Activated naive CD4-positive, alpha-beta T cell (primary cell): Measurements from ENCODE around the gene ZMAT5.

ENCODE experiments used
- DNase-seq, 4 experiments: peaks; one replicate each; lab custom pipeline; 2025; lab: John Stamatoyannopoulos, UW

The ZMAT5 gene

GRCh38 chr22:29766632-29767170 is at the start of gene ZMAT5:
Gene ZMAT5 (minus strand): TSS chr22:29767007. CDS start chr22:29748544, 18,463 bp downstream.
- DNase-seq: peak; percentile 54 to 84 (median 72)

DNA sequence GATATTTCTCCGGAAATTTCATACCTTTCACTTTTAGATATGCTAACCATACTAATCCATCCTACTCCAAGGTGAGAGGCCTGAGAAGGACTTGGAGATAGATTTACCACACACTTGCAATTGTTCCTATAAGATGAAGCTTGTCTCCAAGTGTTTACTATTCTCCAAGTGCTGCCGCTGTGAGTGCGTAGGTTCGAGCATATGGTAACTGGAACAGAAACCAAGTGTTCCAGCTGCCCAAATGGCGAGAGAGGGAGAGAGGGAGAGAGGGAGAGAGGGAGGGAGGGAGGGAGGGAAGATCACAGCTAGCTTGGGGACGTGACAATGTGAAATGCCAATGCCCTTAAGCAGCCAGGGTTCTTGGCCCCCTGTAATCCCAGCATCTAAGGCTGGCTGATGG is 49.7 kb upstream of the ZMAT5 start:
- no peak for DNase-seq

DNA sequence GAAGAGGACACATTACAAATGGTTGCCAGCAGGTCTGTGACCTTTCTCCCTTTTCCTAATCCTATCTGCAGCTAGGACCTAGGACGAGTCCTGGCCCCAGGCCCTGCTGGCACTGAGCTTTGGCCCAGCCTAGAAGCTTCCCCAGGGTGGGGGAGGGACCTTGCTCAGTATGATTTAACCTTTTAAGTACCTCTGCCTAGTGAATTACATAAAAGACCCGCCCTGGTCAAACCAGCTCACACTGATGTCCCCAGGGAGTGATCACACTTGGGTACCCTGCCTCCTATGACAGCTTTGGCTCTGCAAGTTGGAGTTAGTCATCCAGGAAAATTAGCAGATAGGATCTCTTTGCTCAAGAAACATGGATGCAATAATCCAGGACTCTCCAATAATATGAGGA is 49.3 kb upstream of the ZMAT5 start:
- no peak for DNase-seq

DNA sequence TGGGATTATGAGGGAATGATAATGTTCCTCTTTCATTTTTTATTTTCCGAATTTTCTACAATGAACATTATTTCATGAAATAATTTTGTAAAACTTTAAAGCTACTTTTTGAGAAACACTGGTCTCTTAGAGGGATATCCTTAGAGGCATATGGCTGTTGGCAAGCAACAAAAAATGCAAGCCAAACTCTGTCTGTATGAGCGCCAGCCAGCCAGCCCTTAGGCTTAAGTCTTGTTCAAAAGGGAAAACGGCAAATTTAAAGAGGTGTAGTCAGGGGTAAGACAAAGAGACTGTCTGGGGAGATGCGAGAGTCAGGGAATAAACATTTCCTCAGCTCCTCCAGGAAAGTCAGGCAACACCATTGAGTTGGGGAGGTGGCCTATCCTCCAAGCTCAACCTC is 48.8 kb upstream of the ZMAT5 start:
- no peak for DNase-seq

DNA sequence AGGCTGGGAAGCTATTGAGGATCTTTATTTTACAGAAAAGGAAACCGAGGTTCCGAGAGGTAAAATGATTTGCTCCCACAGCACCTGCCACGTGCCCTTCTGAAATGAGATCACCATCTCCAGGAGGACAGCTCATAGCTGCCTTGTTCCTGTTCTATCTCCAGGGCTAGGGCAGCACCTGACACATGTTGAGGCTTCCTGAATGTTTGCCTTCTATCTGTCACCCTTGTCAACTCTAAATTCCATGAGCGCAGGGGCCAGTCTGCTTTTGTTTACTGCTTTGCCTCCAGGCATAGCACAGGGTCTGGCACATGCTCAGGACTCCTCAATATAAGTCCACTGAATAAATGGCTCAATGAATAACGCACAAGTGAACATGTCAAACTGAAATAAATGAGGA is 47.2 kb upstream of the ZMAT5 start:
- no peak for DNase-seq

DNA sequence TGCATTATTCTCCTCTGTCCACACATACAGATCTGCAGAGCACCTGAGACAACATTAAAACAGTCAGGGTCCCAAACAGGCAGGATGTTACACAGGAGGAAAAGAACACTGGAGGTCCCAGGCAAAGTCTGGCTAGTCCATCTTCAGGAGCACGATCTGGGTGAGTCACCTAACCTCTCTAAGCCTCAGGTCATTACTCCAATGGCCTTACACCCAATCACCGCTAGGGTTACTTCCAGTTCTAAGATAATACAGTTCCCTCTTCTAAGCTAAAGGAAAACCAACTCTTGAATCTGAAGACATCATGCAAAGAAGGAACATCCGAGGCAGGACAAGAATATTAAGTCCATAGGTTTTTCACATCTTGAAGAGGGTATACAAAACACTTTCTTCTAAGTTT is 46.8 kb upstream of the ZMAT5 start:
- DNase-seq: no peak

DNA sequence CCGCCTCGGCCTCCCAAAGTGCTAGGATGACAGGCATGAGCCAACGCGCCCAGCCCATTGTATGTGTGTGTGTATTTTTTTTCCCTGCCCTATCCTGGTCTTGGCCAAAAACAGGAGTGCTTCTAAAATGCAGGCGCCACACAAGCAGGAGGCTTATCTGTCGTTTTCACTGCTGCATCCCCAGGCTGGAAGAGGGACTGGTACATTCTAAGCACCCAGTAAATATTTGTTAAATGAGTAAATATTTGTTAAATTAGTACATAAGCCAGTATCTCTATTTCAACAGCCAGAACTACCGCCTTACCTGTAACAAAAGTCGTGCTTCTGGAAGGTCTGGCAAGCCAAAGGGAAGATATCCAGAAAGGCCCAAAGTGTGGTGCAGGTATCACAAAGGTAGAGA is 46.3 kb upstream of the ZMAT5 start:
- no peak for DNase-seq

GRCh38 chr22:29811377-29811776 is 44.6 kb upstream of the ZMAT5 start:
- DNase-seq: no peak

- no peak for DNase-seq
Measured at GRCh38 chr22:29810216-29810615, 43.4 kb upstream of the ZMAT5 start.

- no peak for DNase-seq
Measured at GRCh38 chr22:29806196-29806595, 39.4 kb upstream of the ZMAT5 start.

DNA sequence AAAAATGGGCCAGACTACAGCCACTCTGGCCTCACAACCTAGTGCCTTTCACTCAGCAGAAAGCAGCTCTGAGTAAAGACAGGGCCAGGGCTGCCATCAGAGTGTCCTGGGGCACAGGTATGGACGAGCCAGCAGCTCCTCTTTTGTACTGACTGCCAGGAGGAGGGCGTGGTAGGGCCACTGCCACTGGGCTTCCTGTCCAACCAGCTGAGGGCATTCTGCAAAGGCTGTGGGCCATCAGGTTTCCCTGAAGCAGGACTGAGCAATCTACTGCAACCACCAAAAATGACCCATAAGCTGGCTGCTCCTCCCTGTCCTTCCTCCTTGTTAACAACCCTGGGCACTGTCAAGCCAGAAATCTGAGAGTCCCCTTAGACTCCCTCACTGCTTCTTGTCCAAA is 38.2 kb upstream of the ZMAT5 start:
- DNase-seq: no peak

GRCh38 chr22:29803190-29803589 is 36.4 kb upstream of the ZMAT5 start:
- no peak for DNase-seq

GRCh38 chr22:29801796-29802195 is 35.0 kb upstream of the ZMAT5 start:
- no peak for DNase-seq

GRCh38 chr22:29801153-29801552 is 34.3 kb upstream of the ZMAT5 start:
- no peak for DNase-seq

DNA sequence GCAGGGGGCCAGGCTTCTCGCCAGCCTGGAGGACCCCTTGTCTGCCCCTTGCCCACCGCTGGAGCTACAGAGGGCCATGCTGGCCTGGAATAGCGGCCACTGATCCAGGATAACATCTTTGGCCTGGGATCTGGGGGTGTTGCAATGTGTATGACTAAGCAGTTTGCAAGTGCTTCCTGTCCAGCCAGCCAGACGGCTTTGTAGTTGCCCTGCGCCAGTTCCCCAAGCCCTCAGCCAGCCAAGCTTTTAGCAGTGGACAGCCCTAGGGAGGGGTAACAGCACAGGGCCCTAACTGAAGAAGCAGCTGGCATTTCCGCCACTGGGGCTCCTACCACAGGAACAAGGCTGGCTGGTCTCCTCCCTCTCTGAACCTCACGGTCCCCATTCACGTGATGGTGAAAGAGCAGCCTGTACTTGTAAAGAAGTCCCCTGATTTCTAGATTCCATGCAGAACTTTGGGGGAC is 32.4 kb upstream of the ZMAT5 start:
- no peak for DNase-seq

DNA sequence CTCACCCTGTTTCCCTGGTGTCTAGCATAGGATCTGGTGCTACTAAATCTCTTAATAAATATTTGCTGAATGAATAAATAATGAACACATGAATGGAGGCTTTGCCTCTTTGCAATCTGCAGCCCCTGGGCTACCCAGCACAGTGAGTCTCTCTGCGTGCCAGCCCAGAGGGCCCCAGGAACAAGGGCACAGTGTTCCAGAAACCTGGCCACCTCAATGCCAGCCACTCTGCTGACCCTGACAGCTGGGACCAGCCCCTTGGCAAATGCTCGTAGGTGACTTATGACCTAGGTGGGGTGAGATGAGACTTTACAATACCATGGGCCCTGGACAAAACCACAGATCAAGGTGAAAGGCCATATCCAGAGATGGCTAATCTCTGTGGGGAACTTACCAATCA is 32.0 kb upstream of the ZMAT5 start:
- no peak for DNase-seq

DNA sequence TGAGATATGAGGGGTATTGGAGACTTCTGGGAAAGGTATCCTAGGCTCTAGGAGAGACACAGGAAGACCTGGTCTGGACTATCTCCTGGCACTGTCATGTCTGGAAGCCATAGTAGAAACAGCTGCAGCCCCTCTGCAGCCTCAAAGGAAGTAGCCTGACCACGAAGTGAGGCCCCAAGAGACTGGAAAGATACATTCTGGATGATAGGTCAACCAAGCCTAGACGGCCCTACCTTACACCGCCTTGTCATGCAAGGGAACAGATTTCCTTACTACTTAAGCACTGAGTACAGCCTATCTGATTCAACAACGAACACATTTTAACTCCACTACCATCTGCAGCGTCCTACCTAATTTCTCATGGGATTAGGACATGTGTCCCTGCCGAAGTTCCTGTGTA is 31.5 kb upstream of the ZMAT5 start:
- no peak for DNase-seq

DNA sequence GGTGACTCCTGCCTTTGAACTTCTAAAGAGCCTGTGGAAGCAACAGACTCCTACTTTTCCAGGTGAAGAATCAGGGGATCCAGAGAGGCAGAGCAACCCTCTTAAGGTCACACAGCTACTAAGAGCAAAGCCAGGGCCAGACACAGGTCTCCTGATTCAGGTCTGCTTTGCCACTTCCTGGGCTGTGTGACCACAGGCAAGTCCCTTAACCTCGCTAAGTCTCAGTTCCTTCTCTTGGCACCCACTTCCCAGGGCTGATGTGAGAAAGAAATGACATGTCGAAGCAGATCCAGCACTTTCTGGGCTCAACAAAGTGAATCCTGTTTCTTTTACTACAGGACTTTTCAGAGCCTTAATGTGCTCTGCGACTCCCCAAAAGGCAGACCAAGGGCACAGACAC is 30.5 kb upstream of the ZMAT5 start:
- no peak for DNase-seq

- DNase-seq: no peak
Measured at GRCh38 chr22:29795663-29796062, 28.9 kb upstream of the ZMAT5 start.

DNA sequence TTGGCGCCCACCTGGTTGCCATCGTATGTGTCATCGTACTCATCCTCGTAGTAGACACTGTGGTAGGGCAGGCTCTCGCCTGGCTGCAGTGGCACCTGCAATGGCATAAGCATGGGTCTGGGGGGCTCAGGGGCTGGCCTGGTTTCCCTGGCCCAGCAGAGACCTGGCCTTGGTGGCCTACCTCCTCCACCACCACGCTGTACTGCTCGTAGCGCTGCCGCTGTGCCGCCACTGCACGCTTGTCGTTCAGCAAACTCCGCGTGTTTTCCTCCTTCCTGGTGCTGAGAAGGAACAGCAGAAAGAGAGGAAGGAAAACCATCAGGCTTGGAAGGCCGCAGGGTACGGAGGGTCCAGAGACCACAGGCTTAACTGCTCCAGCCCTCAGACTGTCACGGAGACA is 26.6 kb upstream of the ZMAT5 start:
- no peak for DNase-seq

GRCh38 chr22:29790061-29790460 is 23.3 kb upstream of the ZMAT5 start:
- DNase-seq: no peak

DNA sequence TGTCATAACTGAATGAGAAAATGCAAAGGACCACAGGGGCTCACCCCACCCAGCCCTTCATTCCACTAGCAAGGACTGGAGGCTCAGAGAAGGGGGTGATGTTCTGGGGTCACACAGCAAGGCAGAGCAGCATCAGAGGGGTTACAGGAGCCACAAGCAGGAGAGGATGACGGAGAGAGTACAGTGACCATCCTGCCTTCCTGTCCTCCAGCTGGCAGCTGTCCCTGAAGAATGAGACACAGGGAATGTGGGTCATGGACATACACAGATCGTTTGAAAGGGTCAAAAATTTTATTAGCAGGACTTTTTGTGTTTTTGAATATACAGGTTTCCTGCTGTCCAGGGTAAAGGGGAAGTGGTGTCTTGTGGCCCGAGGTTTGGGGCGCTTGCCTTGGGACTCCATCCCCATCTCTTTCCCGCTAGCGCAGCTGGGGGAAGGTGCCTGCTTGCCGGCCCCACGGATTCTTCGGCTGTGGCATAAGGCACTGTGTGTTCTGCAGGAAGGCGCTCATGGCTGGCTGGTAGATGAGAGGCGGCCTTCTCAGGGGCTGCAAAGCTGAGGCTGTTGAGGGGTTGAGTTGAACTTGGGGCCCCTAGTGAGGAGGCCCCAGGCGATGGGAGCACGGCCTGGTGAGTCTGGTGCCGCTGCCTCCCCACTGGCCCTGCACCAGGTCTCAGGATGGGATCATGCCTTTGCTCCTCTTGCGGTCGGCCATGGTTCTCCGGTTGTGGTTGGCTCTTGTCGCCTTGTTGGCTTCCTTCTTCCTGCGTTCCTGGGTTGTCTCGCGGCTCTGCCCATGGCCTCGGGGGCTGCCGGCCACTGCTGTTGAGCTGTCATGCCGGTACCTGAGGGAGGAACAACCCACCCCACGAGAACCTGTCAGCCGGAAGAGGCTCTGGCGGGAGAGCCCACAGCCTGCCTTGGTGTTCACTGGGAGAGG is 21.8 kb upstream of the ZMAT5 start:
- DNase-seq: no peak

DNA sequence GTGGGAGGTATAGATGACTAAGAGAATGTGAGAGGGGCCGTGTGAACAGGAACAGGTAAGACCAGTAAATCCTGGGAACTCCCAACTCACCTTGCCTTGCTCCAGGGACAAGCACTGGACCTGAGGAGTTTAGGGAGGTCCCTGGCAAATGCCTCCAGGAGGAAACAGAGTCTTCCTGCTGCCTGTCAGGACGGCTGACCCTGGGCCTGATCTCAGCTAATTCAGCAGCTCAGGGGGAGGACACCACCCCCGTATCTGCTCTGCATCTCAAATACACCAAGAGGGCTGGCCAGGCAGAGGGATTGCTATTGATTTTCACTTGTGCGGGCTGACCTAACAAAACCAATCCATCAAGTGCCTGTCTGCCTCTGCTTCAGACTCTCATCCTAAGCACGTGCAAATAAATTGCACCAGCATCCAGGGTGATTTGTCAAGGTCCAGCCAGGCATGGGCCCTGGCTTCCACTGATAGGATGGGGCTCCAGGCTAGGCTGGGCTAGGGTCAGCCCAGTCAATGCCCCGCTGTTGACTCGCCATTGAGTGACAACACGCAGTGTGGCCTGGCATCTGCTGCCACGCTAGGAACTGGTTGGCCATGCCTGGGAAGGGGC is 20.7 kb upstream of the ZMAT5 start:
- DNase-seq: no peak
